Omental fat pad (tissue), 3 donors: ENCODE data around the gene LASP1NB.
A peak's percentile ranks its signal among the peaks of the same experiment; 100 is the strongest.

ENCODE experiments used
- ATAC-seq: fragments of 150-250 bp; one replicate; pipeline ENCODE4 v1.9.1; 2016; ENCODE audit warnings: mild to moderate bottlenecking, moderate library complexity; ENCODE audit not compliant: low FRiP score
- DNase-seq: peaks from one replicate; pipeline ENCODE4 v3.0.0-alpha.2; 2019; ENCODE audit warnings: low spot score
- TF ChIP-seq, protein P1 (sequence below), 3 donors: fragments of 450-650 bp; IDR thresholded peaks; one replicate each; pipeline ENCODE4 v1.5.1; 2016 to 2017; ENCODE audit warnings: antibody characterized with exemption in 3 of 3, mild to moderate bottlenecking in 3 of 3, moderate library complexity in 2 of 3

The LASP1NB gene

DNA sequence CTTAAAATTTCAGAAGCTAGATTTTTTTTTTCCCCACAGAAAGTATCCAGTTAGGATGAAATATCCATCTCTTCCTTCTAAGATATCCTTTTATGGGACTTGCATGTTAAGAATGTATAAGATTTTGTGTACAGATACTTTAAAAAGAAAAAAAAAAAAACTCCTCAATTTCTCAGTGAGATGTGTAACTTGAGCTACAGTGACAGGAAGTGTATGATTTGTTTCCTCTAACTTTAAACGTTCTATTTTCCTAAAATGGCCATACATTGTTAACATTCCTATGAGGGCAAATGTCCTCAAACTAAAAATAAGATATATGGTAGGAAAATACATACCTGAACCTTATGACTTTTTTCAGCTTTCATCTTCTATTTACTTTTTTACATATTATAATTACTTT lies 32.9 kb downstream of the LASP1NB start:
- ATAC-seq (no peak), DNase-seq (no peak)
- TF ChIP-seq, protein P1, sequence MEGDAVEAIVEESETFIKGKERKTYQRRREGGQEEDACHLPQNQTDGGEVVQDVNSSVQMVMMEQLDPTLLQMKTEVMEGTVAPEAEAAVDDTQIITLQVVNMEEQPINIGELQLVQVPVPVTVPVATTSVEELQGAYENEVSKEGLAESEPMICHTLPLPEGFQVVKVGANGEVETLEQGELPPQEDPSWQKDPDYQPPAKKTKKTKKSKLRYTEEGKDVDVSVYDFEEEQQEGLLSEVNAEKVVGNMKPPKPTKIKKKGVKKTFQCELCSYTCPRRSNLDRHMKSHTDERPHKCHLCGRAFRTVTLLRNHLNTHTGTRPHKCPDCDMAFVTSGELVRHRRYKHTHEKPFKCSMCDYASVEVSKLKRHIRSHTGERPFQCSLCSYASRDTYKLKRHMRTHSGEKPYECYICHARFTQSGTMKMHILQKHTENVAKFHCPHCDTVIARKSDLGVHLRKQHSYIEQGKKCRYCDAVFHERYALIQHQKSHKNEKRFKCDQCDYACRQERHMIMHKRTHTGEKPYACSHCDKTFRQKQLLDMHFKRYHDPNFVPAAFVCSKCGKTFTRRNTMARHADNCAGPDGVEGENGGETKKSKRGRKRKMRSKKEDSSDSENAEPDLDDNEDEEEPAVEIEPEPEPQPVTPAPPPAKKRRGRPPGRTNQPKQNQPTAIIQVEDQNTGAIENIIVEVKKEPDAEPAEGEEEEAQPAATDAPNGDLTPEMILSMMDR (IDR thresholded peaks at IDR 0.05): no peak

DNA sequence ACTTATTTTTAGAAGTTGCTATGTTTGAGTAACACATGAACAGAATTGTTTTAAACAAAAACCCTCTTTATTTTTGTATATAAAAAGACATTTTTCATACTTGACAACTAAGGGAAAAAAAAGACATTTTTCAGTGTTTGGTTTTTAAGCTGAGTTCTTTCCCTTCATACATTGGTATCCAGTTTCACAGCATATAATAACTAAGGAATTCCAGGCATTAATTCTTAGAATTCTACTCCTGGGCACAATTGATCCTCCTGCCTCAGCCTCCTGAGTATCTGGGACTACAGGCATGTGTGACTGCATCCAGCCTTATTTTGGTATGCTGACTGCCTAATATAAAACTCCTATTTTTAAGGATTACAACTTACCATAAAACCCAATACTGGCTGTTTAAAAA lies 33.3 kb downstream of the LASP1NB start:
- DNase-seq: no peak
- TF ChIP-seq, protein P1 (IDR thresholded peaks at IDR 0.05): no peak
- ATAC-seq: no peak

DNA sequence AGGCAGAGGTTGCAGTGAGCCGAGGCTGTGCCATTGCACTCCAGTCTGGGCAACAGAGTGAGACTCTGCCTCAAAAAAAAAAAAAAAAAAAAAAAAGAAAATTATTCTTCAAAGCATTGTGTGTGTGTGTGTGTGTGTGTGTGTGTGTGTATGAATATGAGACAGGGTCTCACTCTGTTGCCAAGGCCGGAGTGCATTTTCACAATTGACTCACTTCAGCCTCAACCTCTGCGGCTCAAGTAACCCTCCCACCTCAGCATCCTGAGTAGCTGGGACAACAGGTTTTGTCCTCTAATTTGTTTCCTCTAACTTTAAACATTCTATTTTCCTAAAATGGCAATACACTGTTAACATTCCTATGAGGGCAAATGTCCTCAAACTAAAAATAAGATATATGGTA lies 34.1 kb downstream of the LASP1NB start:
- no peak for ATAC-seq
- no peak for DNase-seq
- TF ChIP-seq, protein P1 (IDR thresholded peaks at IDR 0.05): no peak

DNA sequence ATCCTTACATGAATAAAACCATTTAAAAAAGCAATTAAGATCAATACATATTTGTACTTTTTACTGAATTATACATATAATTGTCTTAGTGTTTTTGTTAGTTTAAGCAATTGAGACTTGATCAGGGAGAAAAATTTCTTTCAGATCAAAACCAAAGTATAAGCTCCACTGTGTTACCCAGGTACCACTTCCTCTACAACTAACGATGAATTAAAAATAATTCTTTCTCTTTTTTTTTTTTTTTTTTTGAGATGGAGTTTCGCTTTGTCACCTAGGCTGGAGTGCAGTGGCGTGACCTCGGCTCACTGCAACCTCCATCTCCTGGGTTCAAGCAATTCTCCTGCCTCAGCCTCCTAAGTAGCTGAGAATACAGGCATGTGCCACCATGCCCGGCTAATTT lies 35.0 kb downstream of the LASP1NB start:
- TF ChIP-seq, protein P1 (IDR thresholded peaks at IDR 0.05): no peak
- ATAC-seq: no peak

DNA sequence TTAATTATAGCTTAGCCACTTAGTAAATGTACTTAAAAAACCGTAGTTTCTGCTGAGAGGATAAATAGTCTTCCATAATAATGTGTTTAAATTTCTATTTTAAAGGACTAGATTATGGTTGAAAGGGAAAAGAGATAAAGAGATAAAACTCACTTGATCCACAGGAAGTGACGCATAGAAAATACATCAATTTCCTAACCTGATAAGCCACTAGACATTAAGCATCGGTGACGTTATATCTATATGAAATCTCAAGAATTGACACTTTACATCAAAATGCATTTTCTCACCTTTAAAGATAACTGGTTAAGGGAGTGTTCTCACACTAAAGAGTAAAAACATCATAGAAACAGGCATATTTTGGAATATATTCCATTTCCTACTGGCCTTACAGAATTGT lies 36.0 kb downstream of the LASP1NB start:
- TF ChIP-seq, protein P1 (IDR thresholded peaks at IDR 0.05): no peak
- ATAC-seq: no peak
- DNase-seq: no peak

More for the DNA sequence above, 35.0 kb downstream of the LASP1NB start:
- no peak for DNase-seq

DNA sequence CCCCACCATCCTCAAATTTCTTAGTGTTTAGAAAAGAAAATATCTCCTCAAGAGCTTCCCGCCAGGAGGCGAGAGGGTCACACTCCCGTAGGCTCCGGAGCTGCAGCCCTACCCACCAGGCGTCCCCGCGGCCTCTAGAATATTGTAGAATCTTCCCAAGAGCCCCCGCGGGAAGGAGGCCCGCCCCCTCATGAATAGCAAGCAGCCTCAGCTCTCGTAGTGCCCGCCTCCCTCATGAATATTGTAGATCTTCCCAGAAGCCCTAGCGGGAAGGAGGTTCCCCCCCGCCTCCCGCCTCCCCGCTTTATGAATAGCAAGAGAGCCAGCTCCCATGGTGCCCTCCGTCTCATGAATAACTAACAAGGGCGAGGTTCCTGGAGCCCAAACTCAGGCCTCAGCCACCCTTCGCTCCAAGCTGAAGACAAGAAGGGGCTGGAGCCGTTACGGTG lies 41.9 kb downstream of the LASP1NB start, which contains the start of gene FBXO47:
Gene FBXO47 (minus strand): TSS at position 114 of the 449 bp plus-strand sequence. CDS start 4,378 bp downstream, outside the sequence.
- DNase-seq: peak; percentile 57
- ATAC-seq: peak; percentile 97
- TF ChIP-seq, protein P1 (IDR thresholded peaks at IDR 0.05): no peak

DNA sequence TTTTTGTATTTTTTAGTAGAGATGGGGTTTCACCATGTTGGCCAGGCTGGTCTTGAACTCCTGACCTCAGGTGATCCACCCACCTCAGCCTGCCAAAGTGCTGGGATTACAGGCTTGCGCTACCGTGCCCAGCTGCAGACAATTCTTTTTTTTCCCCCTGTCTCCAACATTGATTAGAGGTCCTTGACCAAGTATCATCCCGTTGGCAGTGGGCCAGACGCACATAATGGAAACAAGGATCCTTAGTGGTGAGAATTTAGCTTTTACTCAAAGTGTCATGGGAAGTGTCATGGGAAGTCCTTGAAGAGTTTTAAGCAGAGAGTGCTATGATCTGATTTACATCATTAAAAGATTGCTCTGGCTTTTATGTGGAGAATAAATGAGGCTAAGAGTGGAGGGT lies 43.9 kb downstream of the LASP1NB start:
- ATAC-seq: no peak
- no peak for DNase-seq
- TF ChIP-seq, protein P1 (IDR thresholded peaks at IDR 0.05): no peak
